Peyer's patch (tissue), 4 donors: ENCODE data around the gene RAD51AP2.

Experiments used
- CTCF ChIP-seq, 6 experiments: fragments of 450-650 bp in 4 of 6; fragments of 200-600 bp in 2 of 6; sonication (generic) in 1 of 6; IDR thresholded peaks; one replicate each; pipeline ENCODE4 v1.5.1; 2017 to 2019; ENCODE audit warnings: antibody characterized with exemption in 6 of 6, mild to moderate bottlenecking in 3 of 6, moderate library complexity in 1 of 6
- POLR2A ChIP-seq, 2 donors: fragments of 450-650 bp; IDR thresholded peaks; one replicate each; pipeline ENCODE4 v1.5.1; 2017; ENCODE audit warnings: antibody characterized with exemption in 2 of 2, mild to moderate bottlenecking in 2 of 2, moderate library complexity in 2 of 2

GRCh38 chr2:17543848-17544247 lies 25.6 kb upstream of the RAD51AP2 start:
- no peak for TF ChIP-seq CTCF (IDR thresholded peaks at IDR 0.05)
- no peak for TF ChIP-seq POLR2A (IDR thresholded peaks at IDR 0.05)
